Measurements from ENCODE around the gene CD200R1L.
A peak's percentile ranks its signal among the peaks of the same experiment; 100 is the strongest.
"Not testable (repeated sequence)": the region's sequence is repeated elsewhere in the genome, so short reads cannot be mapped to it uniquely, and the experiment has no call there.

CD200R1L gene, protein sequence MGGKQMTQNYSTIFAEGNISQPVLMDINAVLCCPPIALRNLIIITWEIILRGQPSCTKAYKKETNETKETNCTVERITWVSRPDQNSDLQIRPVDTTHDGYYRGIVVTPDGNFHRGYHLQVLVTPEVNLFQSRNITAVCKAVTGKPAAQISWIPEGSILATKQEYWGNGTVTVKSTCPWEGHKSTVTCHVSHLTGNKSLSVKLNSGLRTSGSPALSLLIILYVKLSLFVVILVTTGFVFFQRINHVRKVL

DNA sequence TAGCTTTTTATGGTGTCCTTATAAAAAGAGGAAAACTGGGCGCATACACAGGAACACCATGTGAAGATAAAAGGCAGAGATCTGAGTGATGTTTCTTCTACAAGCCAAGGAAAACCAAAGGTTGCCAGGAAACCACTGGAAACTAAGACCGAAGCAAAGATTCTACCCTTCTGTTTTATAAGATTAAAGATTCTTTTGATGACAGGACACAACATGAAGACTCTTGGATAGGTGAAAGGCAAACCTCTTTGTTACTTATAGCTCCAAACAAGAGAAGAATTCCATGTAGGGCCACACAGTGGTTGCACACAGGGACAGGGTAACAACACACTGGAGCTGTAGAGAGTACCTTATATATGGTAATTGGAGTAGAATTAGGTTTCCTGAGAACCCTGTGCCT, at the start of gene CD200R1L:
CD200R1L (minus strand) TSS at position 101 of the 400 bp plus-strand sequence. CDS start 17,497 bp downstream, outside the sequence.
- DNase-seq = no peak

DNA sequence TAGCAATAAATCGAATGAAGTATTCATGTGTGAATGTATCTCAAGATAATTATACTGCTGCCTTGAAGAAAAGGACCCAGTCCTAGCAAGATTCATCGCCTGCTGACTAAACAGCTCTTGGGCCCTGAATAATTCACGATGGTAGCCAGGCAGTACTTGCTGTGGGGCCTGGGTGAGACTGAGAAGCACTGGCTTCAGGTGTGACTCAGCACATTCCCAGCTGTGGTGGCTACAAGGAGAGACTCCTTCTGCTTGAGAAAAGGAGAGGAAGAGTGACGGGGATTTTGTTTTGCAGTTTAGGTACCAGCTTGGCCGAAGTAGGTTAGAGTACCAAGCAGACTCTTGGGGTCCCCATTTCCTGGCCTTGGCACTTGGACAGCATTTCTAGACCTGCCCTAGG, 47.6 kb upstream of the CD200R1L start:
- no peak for DNase-seq

DNA sequence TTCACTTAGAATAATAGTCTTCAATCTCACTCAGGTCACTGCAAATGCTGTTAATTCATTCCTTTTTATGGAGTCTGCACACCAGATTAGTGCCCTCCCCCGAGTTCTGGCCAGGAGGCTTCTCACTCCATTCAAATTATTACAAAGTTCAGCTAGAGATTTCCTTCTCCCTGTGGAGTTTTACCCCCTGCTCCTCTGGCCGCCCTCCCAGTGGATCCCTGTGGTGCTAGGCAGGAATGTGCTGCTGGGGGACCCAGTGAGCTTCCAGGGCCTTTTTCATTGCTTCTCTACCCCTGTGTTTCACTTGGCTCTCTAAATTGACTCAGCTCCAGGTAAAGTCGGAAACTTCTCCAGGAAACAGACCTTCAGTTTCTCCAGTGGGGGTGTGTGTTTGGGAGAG, 42.7 kb upstream of the CD200R1L start:
- DNase-seq = no peak

DNA sequence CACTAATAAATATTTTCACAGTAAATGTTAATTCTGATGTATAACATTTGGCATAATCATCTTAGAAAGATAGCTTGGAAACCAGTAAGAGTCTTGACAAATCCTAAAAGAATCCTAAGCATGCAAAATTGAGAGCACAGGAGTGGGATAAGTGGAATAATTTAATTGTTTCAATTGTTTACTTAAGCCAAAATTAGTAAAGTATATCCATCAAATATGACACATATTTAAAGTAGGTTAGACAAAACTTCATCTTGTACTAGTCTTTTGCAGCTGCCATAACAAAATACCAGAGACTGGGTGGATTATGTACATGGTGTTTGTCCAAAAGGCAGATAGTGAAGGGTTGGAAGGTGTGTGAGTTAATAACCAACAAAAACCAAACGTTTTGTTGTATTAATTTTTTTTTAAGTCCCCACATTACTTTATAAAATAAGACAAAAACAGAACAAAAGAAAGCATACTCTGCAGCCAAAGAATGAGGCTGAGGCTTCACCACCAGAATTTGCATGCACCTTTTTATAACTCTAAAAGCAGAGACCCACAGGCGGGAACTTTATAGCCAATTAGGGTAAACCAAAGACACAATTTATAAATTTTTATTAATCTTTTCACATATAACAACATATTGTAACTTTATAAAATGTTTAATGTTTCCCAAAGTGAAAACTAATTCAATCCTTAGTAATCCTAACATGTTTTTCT, 41.9 kb upstream of the CD200R1L start:
- no peak for DNase-seq

DNA sequence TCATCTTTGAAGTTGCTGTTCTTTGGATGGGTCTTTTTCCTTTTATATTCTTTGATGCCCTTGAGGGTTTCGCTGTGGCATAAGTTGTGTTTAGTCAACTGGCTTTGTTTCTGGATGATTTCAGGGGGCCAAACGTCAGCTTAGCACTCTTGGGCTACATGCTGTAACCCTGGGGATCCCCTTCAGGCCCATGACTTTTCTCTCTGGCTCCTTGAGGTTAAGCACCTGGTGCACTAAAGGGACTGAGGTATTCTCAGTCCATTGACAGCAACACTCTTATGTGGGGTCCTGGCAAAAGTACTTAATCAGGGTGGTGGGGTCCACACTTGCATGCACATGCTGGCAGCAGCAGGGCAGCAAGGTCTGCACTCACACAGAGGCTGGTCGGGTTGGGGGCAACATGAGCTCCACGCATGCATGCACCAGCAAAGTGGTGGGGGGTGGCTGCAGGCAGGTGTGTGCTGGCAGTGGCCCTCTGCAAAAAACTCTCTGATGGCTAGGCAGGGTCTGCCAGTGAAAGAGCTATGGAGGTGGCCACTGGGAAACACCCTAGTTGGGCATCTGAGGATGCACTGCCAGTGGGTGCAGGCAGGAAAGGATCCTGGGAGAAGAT, 38.1 kb upstream of the CD200R1L start:
- no peak for DNase-seq

DNA sequence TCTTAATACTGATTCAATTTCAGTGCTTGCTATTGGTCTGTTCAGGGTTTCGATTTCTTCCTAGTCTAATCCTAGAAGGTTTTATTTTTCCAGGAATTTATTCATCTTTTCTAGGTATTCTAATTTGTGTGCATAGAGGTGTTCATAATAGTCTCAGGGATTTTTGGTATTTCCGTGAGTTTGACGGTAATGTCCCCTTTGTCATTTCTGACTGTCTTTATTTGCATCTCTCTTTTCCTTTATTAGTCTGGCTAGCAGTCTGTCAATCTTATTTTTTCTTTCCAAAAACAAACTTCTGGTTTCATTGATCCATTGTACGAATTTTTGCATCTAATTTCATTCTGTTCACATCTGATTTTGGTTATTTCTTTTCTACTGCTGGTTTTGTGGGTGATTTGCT, 35.2 kb upstream of the CD200R1L start:
- no peak for DNase-seq

DNA sequence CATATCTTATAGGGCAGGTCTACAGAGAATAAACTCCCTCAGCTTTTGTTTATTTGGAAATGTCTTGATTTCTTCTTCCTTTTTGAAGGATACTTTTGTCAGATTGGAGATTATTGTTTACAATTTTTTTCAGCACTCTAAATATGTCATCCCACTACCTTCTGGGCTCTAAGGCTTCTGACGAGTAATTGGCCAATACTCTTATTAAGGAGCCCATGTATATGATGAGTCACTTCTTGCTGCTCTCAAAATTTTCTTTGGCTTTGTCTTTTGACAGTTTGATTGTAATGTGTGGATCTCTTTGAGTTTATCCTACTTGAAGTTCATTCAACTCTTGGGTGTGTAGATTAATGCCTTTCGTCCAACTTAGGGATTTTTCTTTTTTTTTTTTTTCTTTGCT, 28.9 kb upstream of the CD200R1L start:
- no peak for DNase-seq

DNA sequence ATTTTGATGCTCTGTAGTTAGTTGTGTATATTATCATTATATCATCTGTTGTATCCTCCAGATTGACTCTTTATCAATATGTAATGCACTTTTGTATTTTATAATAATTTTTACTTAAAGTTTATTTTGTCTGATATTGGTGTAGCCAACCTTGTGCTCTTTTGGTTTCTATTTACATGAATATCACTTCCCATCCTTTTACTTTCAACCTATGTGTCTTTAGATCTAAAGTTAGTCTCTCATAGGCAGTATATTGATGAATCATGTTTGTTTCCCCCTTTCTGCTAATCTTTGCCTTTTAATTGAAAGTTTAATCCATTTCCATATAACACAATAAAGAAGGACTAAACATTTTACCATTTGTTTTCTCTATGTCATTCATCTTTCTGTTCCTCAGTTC, 28.1 kb upstream of the CD200R1L start:
- DNase-seq = no peak

DNA sequence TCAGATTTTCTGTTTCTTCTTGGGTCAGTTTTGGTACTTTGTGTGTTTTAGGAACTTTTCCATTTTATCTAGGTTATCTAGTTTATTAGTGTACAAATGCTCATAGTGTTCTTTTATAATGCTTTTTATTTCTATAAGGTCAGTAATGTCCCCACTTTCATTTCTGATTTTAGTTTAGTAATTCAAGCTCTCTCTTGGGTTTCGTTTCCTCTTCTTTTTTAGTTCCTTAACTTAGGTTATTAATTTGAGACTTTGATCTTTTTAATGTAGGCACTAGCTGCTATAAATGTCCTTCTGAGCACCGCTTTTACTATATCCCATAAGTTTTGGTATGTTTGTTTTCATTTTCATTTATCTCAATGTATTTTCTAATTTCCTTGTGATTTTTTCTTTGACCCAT, 27.0 kb upstream of the CD200R1L start:
- no peak for DNase-seq

DNA sequence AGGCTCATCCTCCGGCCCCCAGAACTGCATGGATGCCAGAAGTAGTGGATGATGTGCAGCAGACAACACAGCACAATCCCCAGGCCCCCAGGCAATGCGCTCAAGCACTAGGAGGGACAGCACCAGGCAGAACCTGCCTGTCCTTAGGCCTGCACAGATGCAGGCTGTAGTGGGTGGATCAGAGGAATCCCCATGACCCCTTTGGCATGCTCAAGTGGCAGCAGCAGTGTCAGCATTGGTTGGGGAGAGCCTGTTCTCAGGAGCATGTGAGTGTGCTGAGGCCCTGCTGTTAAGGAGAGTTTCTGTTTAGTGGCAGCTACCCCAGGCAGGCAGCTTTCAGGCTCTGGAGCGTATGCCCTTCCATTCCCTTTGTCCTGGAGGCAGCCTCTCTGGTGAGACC, 25.1 kb upstream of the CD200R1L start:
- DNase-seq = no peak

DNA sequence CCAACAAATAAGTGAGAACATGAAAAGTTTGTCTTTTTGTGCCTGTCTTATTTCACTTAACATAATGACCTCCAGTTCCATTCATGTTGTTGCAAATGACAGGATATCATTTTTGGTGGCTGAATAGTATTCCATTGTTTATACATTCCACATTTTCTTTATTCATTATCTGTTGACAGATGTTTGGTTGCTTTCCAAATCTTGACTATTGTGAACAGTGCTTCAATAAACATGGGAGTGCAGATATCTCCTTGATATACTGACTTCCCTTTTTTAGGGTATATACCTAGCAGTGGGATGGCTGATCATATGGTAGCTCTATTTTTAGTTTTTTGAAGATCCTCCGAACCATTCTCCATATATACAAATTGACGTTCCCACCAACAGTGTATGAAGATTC, 19.1 kb upstream of the CD200R1L start:
- no peak for DNase-seq

DNA sequence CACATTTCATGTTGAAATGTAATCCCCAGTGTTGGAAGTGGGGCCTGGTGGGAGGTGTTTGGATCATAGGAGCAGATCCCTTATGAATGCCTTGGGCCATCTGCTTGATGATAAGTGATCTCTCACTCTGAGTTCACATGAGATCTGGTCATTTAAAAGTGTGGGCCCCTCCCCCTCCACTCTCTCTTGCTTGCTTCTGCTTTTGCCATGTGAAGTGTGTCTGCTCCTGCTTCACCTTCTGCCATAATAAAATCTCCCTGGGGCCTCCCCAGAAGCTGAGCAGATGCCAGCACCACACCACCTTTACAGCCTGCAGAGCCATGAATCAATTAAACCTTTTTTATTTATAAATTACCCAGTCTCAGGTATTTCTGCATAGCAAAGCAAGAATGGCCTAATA, 14.2 kb upstream of the CD200R1L start:
- no peak for DNase-seq

DNA sequence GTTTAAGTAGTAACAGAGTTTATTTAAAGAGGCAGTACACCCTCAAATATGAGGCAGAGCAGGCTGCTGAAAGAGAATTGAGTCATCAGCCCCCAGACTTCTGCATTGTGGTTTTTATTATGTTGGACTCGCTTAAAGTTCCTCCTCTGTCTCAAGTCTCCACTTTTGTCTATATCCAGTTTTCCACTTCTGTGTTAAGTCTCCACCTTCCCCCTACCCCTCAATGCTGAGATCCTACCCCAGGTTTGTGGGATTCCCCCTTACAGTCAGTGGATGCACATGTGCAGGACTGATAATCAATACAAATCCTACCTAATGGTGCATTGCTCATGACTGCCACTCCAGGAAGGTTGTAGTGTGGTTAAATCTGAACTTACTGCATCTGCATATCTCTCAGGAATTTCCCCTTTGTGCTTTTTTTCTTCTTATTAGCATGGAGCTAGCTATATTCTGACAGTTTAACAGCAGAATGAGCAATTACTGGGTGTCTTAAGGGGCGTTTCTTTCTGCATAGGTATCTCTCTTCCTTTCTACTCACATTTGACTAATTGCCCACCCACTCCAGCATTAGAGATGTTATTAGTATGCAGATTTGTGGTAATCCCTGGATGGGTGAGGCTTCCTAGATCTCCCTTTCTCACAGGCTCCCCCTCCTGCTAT, 11.9 kb upstream of the CD200R1L start:
- no peak for DNase-seq

DNA sequence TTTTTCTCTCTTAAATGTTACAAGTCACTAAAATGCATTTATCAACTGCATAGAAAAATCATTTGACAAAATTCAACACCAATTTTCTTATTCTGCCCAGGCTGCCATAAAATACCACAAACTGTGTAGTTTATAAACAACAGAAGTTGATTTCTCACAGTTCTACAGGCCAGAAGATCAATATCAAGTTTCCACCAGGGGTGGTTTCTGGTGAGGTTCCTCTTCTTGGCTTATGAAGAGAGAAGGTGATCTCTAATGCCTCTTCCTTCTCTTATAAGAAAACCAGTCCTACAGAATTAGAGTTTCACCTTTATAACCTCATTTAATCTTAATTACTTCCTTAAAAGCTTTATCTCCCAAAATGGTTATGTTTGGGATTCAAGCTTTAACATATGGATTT, 10.9 kb upstream of the CD200R1L start:
- no peak for DNase-seq

DNA sequence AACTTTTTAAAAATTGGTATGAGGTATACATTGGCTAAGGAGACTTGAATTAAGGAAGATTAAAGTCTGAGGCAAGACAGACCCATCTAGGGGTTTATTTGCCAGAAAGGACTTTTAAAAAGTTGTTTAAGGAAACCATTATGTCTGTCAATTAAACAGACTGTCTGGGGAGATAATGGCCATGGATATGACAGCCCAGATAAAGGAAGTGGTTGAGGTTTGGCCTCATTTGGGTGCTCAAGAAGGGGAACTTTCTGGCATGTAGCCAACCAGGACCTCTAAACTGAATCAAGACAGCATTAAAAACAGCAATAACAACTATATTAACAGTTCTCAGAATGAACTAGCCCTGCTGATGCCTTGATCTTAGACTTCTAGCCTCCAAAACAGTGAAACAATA, 9.9 kb upstream of the CD200R1L start:
- no peak for DNase-seq

DNA sequence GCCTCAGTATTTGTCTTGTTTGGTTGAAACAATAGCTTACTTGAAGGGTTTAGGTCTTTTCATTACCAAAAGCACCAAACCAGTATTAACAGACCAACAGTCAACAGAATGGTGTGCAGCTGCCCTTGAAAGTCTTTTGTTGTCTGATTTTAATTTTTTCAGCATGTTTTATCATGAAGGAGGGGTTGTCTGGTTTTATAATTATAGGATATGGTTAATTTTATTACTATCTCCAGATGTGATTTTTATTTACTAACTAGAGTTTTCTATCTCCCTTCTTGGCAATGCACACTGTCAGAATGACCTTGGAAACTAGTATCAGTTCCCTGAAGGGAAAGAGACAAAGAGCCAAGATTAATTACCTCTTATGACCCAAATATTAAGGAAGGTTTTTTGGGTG, 9.2 kb upstream of the CD200R1L start:
- no peak for DNase-seq

DNA sequence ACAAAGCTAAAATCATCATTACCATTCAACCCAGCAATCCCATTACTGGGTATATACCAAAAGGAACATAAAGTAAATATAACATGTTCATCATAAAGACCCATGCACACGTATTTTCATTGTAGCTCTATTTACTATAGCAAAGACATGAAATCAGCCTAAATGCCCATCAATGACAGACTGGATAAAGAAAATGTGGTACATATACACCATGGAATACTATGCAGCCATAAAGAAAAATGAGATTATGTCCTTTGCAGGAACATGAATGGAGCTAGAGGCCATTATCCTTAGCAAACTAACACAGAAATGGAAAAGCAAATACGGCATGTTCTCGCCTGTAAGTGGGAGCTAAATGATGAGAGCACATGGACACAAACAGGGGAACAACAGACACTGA, 8.4 kb upstream of the CD200R1L start:
- not testable (repeated sequence) for DNase-seq

DNA sequence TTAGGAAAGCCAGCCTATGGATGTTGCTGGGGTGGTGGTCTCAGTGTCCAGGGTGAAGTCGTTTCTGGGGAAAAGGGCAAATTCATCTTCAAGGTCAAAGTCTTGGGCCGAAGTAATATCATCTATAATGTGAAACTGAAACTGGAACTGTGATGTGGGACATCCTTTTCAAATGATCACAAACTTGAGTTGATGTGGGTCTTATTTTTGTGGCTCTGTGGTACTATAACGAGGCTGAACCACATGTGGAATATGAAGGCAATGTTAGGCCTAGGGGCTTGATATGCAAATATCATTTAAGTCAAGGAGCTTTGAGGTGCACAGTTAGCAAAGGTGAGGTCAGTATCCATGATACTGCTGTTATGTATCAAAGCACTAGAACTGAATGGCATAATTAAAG, 1.5 kb upstream of the CD200R1L start:
- no peak for DNase-seq

DNA sequence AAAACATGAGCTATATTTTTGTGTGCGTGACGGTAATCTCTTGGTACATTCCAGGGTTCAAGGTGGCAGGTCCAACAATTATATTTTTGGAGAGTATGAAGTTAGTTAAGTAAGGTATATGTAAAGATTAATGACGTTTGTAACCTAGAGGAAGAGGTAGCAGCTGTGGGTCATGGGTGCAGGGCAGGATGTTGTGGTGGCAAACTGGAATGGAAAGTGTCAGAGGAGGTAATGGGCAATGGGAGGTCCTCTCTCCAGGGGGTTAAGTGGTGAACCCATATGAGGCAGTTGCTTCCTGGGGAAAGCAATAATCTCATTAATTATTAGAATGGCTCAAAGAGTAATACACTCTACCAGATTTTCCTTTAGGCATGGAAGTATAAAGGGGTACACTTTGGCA, 1.0 kb upstream of the CD200R1L start:
- DNase-seq = peak; percentile 7

DNA sequence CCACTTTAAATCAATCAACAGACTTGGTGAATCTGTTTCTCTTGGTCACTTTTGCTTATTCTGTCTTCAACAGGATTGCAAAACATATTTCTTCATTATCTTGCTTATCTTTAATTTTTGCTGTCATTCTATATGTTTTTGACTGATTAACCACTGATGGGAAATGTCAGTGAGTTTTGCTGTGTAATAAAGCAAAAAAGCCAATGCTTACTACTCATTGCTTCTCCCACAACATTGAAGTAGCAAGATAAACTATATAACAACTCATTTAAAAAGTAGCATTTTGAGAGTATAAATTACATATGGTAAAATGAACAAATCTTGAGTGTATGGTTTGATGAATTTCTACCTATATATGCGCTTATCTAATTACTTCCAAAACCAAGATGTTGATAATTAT, 892 bp downstream of the CD200R1L start:
- DNase-seq = no peak

DNA sequence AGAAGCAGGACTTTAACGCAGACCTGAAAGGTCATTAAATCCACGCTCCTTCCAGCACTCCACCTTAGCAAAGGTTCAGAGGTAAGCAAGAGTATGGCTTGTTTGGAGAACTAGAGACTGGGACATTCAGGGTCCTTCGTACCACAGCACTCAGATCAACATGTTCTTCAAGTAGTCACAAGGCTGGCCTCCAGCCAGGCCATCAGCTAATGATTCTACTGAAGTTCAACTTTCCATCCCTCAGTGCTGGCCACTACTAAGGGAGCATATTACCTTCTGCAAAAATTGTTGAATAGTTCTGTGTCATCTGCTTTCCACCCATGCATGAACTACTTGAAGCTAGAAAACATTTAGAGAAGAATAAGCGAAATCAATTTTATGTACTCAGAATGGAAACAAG, 17.6 kb downstream of the CD200R1L start:
- no peak for DNase-seq

DNA sequence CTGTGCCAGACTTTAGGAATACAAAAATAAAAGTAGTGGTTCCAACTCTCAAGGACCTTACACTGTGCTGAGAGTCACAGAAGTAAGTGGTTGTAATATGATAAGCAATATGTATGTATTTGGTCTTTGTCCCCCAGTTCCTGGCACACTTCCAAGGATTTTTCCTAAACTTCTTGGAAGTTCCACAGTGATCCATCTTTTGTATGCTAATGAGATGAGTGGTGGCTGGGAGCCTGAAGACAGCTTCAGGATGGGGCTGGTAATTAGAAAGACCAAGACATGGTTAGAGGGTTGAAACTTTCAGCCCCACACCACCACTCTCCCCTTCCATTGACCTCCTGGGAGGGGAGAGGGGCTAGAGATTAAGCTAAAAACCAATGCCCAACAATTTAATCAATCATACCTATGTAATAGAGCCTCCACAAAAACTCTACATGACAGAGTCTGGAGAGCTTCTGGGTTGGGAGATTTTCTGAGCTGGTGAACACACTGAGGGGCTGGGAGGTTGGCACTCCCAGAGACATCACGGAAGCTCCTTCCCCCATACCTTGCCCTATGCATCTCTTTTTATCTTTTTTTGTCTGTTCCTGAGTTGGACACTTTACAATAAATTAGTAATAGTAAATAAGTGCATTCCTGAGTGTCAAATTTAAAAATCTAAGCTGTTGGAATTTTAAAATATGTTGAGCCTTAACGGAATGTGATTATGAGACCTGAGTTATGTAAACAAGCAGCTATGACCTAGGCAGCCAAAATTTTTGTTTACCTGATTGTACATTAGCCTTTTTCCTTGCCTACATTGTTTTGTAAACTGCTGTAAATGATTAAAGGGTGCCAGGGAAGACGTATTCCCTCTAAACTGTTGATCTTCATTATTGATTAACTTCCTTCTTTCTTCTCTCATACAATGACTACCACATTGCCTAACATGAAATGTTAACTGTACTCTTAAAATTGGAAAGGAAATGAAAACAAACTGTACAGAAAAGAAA, 24.3 kb downstream of the CD200R1L start:
- DNase-seq = no peak

DNA sequence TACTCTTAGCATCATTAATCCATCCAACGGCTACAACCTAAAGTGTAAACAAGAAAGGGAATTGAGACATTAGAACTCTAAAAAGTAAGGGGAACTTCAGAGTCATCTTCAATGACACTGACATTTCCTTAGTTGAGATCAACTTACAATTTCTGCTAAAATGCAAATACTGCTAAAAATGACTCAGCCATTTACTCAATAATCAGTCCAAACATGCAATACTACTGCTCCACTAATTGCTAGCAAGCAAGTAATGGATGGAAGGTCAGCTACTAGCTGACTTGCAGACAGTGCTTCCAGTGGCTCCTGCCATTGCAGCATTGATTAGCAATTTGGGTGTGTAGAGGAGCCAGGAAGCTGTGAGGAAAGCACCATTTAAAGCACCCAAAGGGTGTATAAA, 28.4 kb downstream of the CD200R1L start:
- no peak for DNase-seq
